ENCODE data around the gene TCF25.
"Not testable (repeated sequence)": the region's sequence is repeated elsewhere in the genome, so short reads cannot be mapped to it uniquely, and the experiment has no call there.

TCF25 gene, protein sequence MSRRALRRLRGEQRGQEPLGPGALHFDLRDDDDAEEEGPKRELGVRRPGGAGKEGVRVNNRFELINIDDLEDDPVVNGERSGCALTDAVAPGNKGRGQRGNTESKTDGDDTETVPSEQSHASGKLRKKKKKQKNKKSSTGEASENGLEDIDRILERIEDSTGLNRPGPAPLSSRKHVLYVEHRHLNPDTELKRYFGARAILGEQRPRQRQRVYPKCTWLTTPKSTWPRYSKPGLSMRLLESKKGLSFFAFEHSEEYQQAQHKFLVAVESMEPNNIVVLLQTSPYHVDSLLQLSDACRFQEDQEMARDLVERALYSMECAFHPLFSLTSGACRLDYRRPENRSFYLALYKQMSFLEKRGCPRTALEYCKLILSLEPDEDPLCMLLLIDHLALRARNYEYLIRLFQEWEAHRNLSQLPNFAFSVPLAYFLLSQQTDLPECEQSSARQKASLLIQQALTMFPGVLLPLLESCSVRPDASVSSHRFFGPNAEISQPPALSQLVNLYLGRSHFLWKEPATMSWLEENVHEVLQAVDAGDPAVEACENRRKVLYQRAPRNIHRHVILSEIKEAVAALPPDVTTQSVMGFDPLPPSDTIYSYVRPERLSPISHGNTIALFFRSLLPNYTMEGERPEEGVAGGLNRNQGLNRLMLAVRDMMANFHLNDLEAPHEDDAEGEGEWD

GRCh38 chr16:89873109-89873971, at the start of gene TCF25:
Gene TCF25, plus strand, starts transcription at chr16:89873592. Its CDS starts 76 bp downstream, at chr16:89873668.
- no peak for DNase-seq

DNA sequence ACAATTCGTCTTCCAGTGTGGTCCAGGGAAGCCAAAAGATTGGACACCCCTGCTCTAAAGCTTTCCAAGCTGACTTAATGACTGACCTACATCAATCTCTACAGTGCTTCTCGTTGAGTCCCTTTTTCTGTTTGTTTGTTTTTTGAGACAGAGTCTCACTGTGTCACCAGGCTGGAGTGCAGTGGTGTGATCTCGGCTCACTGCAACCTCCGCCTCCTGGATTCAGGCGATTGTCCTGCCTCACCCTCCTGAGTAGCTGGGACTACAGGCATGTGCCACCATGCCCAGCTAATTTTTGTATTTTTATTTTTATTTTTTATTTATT, 49.6 kb upstream of the TCF25 start:
- not testable (repeated sequence) for DNase-seq

GRCh38 chr16:89826531-89827382, 46.6 kb upstream of the TCF25 start:
- no peak for DNase-seq

DNA sequence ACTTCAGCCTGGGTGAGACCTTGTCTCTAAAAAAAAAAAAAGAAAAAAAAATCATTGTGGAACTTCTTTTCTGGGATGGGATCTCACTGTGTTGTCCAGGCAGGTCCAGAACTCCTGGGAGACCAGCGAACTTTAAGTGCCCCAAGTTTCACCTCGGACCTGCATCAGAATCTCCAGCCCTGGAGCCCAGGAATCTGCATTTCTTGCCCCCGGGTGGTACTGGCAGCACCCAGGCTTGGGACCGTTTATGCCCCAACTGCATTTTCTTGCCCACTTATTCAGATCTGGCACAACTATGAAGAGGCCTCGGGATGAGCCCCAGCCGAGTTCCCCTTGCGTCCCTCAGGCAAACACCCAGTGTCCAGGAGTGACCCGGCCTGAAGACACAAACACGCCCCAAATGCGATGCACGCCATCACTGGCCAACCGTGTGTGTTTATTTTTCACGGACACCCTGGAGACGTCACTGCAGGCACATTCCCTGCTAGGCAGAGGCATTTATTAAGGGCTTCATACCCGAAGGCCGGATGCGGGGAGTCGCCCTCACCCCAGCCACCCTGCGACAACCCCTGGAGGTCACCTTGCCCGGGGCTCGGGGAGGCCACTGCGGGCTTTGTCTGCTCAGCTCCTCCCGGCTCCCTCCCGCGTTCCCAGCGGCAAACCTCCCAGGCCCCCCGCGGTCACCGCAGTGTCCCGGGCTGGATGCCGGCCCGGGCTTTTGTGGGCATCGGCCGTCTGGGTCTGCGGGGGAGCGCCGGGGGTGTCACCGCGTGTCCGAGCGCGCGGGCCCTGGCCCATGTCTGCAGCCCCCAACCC, 45.8 kb upstream of the TCF25 start:
- no peak for DNase-seq

DNA sequence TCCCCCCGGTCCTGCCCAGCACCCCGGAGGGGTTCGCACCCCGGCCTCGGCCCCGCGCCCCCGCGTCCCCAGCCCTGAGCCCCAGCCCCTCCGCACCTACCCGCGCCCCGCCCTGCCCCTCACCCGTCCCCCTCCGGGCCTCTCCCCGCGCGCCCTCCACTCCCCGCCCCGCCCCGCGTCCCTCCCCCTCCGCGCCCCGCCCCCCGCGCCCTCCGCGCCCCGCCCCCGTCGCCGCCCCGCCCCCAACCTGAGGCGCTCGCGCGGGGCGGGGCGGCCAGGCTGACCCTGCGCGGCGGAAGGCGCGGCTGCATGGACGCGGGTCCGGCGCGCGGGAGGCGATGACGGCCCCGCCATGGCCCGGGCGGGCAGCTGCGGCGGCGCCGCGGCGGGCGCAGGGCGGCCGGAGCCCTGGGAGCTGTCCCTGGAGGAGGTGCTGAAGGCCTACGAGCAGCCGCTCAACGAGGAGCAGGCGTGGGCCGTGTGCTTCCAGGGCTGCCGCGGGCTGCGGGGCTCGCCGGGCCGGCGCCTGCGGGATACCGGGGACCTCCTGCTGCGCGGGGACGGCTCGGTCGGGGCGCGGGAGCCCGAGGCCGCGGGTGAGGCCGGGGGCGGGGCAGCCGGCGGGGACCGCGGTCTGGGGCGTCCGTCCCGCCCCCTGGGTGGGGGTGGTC, 45.1 kb upstream of the TCF25 start, which contains the start of gene SPIRE2:
Gene SPIRE2 (plus strand): TSS at position 277 of the 671 bp plus-strand sequence. CDS start 76 bp downstream, at position 353.
- no peak for DNase-seq

DNA sequence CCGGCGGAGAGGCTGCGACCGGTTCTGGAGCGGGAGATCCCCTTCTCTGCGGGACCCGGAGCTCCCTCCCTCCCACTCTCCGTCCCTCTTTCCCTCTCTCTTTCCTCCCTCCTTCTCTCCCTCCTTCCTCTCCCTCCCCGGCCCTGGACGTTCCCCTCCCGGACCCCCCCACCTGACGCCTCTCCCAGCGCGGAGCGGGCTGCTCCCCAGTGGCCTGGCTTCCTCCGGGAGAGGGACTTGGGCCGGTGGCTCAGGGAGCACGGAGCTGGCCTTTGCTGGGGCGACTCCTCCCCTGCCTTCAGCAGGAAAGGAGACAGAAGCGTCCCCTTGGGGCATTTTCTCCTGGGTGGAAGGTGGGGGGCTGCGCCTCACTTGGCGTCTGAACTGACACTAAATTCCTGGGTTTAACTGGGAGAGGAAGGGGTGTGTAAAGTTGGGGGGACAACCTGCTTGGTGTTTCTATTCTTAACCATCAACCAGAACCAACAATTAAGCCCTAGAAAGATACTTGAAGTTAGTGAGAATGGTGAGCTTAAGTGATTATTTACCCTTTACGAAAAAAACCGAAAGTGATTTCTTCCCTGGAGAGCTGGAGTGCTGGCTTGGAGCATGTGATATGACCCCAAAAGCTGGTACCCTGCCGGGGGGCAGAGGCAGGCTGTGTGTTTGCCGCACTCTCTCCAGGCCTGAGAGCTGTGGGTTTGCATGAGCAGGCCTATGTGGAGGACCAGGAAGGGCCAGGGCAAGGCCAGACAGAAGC, 44.3 kb upstream of the TCF25 start:
- DNase-seq = no peak

- DNase-seq = no peak
Observed at GRCh38 chr16:89829630-89830437, 43.6 kb upstream of the TCF25 start.

DNA sequence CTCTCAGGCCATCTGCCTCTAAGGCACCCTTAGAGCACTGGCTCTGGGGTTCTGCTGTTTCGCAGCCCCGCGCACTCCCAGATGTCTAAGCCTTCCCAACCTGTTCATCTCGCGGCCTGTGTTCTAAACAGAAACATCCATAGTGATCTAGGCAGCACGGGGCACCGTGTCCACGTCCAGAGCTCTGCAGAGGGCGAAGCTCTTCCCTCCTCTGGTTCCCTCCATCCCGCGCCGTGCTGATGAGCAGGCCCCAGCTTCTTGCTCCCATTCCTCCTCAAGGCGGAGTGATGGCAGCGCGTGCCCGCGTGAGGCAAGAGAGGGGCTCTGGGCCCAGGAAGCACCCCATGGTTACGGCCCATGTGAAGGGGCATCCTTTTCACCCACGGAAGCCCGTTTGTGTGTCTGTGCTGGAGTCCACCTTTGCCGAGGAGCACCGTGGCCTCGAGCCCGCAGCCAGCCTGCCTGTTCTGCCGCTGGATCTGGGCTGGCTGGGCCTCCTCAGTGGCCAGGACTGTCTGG, 41.5 kb upstream of the TCF25 start:
- DNase-seq = no peak

DNA sequence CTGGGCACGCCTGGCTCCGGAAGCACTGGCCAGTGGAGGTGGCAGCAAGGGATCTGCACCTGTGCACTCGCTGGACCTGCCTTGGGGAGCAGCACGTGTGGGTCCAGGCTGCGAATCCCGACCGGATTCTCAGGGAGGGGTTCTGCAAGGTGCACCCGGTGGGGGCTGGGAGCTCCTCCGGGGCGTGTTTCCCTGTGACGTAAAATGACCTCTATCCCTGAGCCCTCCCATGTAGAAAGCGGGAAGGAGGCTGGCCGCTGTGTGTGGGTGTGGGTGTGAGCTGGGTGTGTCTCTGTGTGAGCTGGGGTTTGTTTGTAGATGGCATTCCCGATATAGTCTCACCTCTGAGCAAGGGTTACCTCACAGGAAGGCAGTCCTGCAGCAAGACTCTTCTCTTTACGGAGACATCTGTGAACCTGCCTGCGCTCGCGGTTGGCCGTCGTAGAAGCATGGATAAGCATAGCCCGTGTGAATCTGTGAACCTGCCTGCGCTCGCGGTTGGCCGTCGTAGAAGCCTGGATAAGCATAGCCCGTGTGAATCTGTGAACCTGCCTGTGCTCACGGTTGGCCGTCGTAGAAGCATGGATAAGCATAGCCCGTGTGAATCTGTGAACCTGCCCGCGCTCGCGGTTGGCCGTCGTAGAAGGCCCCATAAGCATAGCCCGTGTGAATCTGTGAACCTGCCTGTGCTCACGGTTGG, 39.6 kb upstream of the TCF25 start:
- DNase-seq = not testable (repeated sequence)

- DNase-seq = not testable (repeated sequence)
Observed at GRCh38 chr16:89834813-89835363, 38.5 kb upstream of the TCF25 start.

- DNase-seq = not testable (repeated sequence)
Observed at GRCh38 chr16:89836484-89836883, 36.9 kb upstream of the TCF25 start.

DNA sequence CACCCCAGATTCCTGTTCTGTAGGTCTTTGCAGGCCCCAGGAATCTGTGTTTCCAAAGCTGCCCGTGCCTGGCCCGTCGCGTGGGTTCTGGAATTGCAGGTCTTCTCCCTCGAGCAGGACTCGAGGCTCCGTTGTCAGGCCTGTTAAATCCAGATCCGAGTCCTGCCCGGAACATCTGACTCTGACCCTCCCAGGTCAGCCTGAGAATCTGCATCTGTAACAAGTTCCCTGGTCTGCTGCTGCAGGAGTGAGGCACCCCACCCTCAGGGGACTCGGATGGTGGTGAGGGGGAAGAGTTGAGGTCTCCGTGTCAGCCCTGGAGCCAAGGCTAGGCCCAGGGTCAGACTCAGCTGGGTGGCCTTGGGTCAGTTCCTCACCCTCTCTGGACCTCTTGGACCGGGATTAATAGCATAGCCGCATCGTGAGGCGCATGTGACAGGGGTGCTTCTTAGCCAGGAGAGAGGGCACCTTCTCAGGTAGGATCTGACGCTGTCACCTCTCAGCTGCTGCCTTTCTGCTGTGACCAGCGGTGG, 36.3 kb upstream of the TCF25 start:
- DNase-seq = no peak

GRCh38 chr16:89841275-89841674, 32.1 kb upstream of the TCF25 start:
- DNase-seq = no peak

GRCh38 chr16:89842471-89843408, 30.7 kb upstream of the TCF25 start:
- DNase-seq = no peak

DNA sequence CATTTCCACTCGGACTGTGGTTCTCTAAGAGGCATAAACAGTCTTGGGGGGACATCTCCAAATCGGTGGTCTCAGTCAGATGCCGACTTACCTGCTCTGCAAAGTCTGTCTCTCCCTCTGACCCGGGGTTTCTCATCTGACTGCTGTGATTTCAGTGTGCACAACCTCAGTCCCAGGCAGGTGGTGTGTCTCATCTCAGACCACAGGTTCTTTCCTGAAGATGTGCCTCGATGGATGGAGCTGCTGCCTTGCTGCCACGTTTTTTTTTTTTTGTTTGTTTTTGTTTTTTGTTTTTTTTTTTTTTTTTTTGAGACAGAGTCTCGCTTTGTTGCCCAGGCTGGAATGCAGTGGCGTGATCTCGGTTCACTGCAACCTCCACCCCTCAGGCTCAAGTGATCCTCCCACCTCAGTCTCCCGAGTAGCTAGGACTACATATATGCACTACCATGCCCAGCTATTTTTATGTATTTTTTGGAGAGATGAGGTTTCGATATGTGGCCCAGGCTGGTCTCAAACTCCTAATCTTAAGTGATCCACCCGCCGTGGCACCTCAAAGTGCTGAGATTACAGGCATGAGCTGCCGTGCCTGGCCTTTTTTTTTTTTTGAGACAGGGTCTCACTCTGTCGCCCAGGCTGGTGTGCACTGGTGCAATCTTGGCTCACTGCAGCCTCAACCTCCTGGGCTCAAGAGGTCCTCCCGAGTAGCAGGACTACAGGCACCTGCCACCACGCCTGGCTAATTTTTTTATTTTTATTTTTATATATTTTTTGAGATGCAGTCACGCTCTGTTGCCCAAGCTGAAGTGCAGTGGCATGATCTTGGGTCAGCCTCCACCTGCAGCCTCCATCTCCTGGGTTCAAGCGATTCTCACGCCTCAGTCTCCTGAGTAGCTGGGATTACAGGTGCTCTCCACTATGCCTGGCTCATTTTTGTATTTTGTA, 29.7 kb upstream of the TCF25 start:
- DNase-seq = no peak
